Measurements from ENCODE around the gene VSTM2L.

Gene VSTM2L

DNA sequence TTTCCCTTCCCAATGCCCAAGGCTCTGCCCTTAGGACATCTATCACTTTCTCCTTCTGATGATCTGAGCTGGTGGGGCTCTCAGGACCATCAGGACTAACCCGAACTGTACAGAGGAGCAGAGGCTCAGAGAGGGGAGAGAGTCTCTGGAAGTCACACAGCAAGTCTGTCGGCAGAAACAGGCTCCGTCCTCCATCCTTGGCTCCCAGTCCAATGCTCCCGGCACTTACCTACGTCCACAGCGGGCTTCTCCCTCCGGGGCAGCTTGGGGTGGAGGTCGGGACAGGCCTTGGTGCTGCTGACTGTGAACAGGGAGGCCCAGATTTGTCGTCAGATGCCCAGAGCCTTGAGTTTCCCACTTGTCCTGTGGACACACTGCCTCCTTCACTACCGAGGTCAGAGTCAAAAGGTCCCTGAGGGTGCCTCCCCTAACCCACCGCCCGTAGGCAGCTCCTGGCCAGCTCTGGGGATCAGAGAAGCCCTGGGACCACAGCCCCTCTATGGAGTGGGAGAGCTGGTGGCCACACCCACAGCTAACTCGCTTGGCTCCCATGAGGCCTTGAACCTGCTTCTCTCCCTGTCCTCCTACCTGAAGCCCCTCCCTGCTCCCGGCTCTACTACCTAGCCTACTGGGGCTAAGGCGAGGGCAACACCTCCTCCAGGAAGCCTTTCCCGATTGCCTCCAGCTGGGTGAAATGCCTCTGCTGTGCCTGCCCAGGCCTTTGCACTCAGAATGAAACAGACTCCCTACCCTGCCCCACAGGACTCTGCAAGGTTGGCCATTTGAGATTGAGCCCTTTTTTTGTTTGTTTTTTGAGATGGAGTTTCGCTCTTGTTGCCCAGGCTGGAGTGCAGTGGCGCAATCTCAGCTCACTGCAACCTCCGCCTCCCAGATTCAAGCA, 22.6 kb downstream of the VSTM2L start:
- Histone ChIP-seq H3K4me1 (ENCODE audit: insufficient read depth, low read length) (no peaks in the 10 kb centered on the region), H3K4me3 (ENCODE audit: low read depth in 1 of 2, low read length in 2 of 2) (no peak overlapping the region), H3K27ac (ENCODE audit: low read length) (no peak overlapping the region), H4K20me1 (ENCODE audit: insufficient read depth, low read length) (peaks cover 14% of the 10 kb centered on the region; the same call in 1 of the 2 replicates), H2AFZ (ENCODE audit: low read depth, low read length) (no peak overlapping the region), H3K4me2 (ENCODE audit: insufficient read depth, low read length) (no peak overlapping the region), H3K27me3 (ENCODE audit: insufficient read depth, low read length, poor library complexity) (peaks cover 21% of the 10 kb centered on the region), H3K9me3 (ENCODE audit: insufficient read depth, low read length, severe bottlenecking) (no peaks in the 10 kb centered on the region), H3K79me2 (ENCODE audit: insufficient read depth, low read length) (no peaks in the 10 kb centered on the region), H3K9ac (ENCODE audit: low read depth, low read length) (no peak overlapping the region), H3K36me3 (ENCODE audit: insufficient read depth, low read length) (no peaks in the 10 kb centered on the region)
- TF ChIP-seq, protein P1, sequence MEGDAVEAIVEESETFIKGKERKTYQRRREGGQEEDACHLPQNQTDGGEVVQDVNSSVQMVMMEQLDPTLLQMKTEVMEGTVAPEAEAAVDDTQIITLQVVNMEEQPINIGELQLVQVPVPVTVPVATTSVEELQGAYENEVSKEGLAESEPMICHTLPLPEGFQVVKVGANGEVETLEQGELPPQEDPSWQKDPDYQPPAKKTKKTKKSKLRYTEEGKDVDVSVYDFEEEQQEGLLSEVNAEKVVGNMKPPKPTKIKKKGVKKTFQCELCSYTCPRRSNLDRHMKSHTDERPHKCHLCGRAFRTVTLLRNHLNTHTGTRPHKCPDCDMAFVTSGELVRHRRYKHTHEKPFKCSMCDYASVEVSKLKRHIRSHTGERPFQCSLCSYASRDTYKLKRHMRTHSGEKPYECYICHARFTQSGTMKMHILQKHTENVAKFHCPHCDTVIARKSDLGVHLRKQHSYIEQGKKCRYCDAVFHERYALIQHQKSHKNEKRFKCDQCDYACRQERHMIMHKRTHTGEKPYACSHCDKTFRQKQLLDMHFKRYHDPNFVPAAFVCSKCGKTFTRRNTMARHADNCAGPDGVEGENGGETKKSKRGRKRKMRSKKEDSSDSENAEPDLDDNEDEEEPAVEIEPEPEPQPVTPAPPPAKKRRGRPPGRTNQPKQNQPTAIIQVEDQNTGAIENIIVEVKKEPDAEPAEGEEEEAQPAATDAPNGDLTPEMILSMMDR (IDR thresholded peaks at IDR 0.05; ENCODE audit: borderline replicate concordance, extremely low read depth, low read length, poor library complexity, severe bottlenecking) = no peak
- no peak for TF ChIP-seq EZH2 (IDR thresholded peaks at IDR 0.05; ENCODE audit: borderline replicate concordance, low read depth, low read length, severe bottlenecking)
- DNase-seq = no peak
- ATAC-seq (ENCODE audit: insufficient read depth, low read depth) = no peak

DNA sequence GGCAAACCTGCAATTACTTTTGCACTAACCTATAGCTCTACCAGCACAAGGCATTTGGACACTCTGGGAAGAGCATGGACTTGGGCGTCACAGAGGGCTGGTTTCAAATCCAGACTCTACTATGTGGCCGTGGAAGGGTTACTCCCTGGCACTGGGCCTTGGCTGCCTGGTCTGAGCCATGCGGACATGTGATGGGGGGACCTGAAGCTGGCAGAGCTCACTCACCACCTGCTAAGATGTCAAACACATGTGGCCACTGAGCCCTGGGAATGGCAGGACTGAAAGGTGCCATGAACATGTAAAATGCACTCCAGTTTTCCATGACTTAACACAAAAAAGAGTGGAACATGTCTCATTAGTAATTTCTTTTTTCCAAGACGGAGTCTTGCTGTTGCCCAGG, 23.7 kb downstream of the VSTM2L start:
- Histone ChIP-seq H3K27me3 (ENCODE audit: insufficient read depth, low read length, poor library complexity) (peaks cover 22% of the 10 kb centered on the region), H3K4me1 (ENCODE audit: insufficient read depth, low read length) (no peaks in the 10 kb centered on the region), H3K27ac (ENCODE audit: low read length) (no peak overlapping the region), H3K9ac (ENCODE audit: low read depth, low read length) (no peak overlapping the region), H4K20me1 (ENCODE audit: insufficient read depth, low read length) (peaks cover 17% of the 10 kb centered on the region; the same call in 1 of the 2 replicates), H3K36me3 (ENCODE audit: insufficient read depth, low read length) (no peaks in the 10 kb centered on the region), H3K9me3 (ENCODE audit: insufficient read depth, low read length, severe bottlenecking) (no peaks in the 10 kb centered on the region), H3K4me3 (ENCODE audit: low read depth in 1 of 2, low read length in 2 of 2) (no peak overlapping the region), H3K79me2 (ENCODE audit: insufficient read depth, low read length) (no peaks in the 10 kb centered on the region), H3K4me2 (ENCODE audit: insufficient read depth, low read length) (no peak overlapping the region), H2AFZ (ENCODE audit: low read depth, low read length) (no peak overlapping the region)
- no peak for TF ChIP-seq EZH2 (IDR thresholded peaks at IDR 0.05; ENCODE audit: borderline replicate concordance, low read depth, low read length, severe bottlenecking)
- TF ChIP-seq, protein P1 (IDR thresholded peaks at IDR 0.05; ENCODE audit: borderline replicate concordance, extremely low read depth, low read length, poor library complexity, severe bottlenecking) = no peak
- DNase-seq = no peak
- ATAC-seq (ENCODE audit: insufficient read depth, low read depth) = no peak

DNA sequence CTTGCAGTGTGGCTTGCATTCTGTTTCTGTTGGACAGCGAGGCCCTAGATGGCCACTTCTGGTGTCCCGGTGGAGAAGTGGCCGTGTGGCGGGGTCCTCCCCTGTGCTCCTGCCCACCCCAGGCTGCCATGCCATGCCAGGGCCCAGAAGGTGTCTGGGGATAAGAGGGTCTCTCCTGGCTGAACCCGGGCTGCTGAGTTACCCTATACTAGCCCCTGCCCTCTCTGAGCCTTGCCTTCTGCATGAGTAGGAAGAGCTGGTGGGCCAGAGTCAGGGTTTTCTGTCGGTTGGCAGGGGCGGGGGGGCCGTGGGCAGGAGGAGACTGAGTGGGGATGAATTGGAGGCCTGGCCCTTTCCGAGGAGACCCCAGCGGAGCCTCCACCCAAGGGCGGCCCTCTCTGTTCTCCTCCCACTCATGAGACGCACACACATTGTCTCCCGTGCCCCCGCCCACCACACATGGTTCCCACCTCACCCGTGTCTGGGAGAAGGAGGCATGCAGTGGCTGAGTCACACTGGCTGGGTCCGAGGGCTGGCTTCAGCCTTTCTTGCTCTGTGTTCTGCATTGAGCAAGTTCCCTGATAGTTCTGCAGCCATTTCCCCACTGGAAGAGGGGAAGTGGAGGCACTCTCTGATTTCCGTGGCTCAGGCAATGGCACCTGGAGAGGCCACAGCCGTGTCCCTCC, 24.6 kb downstream of the VSTM2L start:
- DNase-seq (no peak), ATAC-seq (ENCODE audit: insufficient read depth, low read depth) (no peak)
- H3K9ac ChIP-seq (ENCODE audit: low read depth, low read length) = no peak overlapping the region
- no peaks in the 10 kb centered on the region for H3K4me1 ChIP-seq (ENCODE audit: insufficient read depth, low read length)
- no peak overlapping the region for H3K4me3 ChIP-seq (ENCODE audit: low read depth in 1 of 2, low read length in 2 of 2)
- H3K27ac ChIP-seq (ENCODE audit: low read length) = no peak overlapping the region
- H4K20me1 ChIP-seq (ENCODE audit: insufficient read depth, low read length) = peaks cover 22% of the 10 kb centered on the region
- H3K9me3 ChIP-seq (ENCODE audit: insufficient read depth, low read length, severe bottlenecking) = no peaks in the 10 kb centered on the region
- H3K27me3 ChIP-seq (ENCODE audit: insufficient read depth, low read length, poor library complexity) = peaks cover 22% of the 10 kb centered on the region
- no peak overlapping the region for H2AFZ ChIP-seq (ENCODE audit: low read depth, low read length)
- TF ChIP-seq EZH2 (IDR thresholded peaks at IDR 0.05; ENCODE audit: borderline replicate concordance, low read depth, low read length, severe bottlenecking) = no peak
- TF ChIP-seq, protein P1 (IDR thresholded peaks at IDR 0.05; ENCODE audit: borderline replicate concordance, extremely low read depth, low read length, poor library complexity, severe bottlenecking) = no peak
- no peak overlapping the region for H3K4me2 ChIP-seq (ENCODE audit: insufficient read depth, low read length)
- H3K79me2 ChIP-seq (ENCODE audit: insufficient read depth, low read length) = no peaks in the 10 kb centered on the region
- no peaks in the 10 kb centered on the region for H3K36me3 ChIP-seq (ENCODE audit: insufficient read depth, low read length)

Data from DND-41 (cell line).